Panc1 (cell line): ENCODE results near the gene SHISA9. TPM values are rescaled to one million over a fixed set of nuclear protein-coding genes. Genes with fewer than 3 reads are reported as not detected.

Experiments
- ATAC-seq: fragments of 200-7000 bp; cut with Tn5 transposase; 2 replicates; pipeline ENCODE4 v1.9.1; 2020; ENCODE audit warnings: mild to moderate bottlenecking, moderate library complexity
- BruUV-seq: library from RNA; stranded (reverse); fragments of 400-500 nt; replicated peaks from 2 replicates; lab custom pipeline; 2021; lab: Mats Ljungman, UMichigan
- CTCF ChIA-PET: fragments of 300-600 bp; sonication (Branson Sonifier 250); formaldehyde crosslinking; loops from one replicate; lab custom pipeline; 2022; ENCODE audit warnings: antibody characterized with exemption; lab: Charles Lee
- POLR2A ChIA-PET: fragments of 300-600 bp; sonication (Branson Sonifier 250); formaldehyde crosslinking; loops from one replicate; lab custom pipeline; 2022; ENCODE audit warnings: antibody characterized with exemption; lab: Charles Lee
- DNase-seq: peaks from one replicate; pipeline ENCODE4 v3.0.0-alpha.2; 2010; ENCODE audit warnings: low read depth, low spot score
- H3K27ac ChIP-seq: 2 replicates; pipeline ENCODE4 v1.5.1; 2011; ENCODE audit warnings: mild to moderate bottlenecking, low read length, inconsistent platforms
- H3K27me3 ChIP-seq: fragments of 200-500 bp; sonication (Bioruptor generic); 2 replicates; pipeline ENCODE4 v1.6.0; 2014; ENCODE audit warnings: low read length, inconsistent platforms; ENCODE audit not compliant: control insufficient read depth, insufficient read depth
- H3K36me3 ChIP-seq: fragments of 200-500 bp; sonication (Bioruptor generic); 2 replicates; pipeline ENCODE4 v1.5.1; 2014; ENCODE audit warnings: inconsistent platforms, mild to moderate bottlenecking, low read length, moderate library complexity; ENCODE audit not compliant: control insufficient read depth, insufficient read depth
- H3K4me1 ChIP-seq: 2 replicates; pipeline ENCODE4 v1.5.1; 2011; ENCODE audit warnings: inconsistent platforms, mild to moderate bottlenecking, low read length, moderate library complexity; ENCODE audit not compliant: control insufficient read depth, insufficient read depth
- H3K4me3 ChIP-seq, 2 experiments: 2 replicates each; pipeline ENCODE4 v1.5.1; 2011 to 2012; ENCODE audit warnings: low read depth in 2 of 2, low read length in 2 of 2, mild to moderate bottlenecking in 2 of 2, inconsistent platforms in 1 of 2, moderate library complexity in 1 of 2
- H3K9me3 ChIP-seq: fragments of 200-500 bp; sonication (Bioruptor generic); 2 replicates; pipeline ENCODE4 v1.5.1; 2014; ENCODE audit warnings: low read depth, mild to moderate bottlenecking, inconsistent platforms, low read length, moderate library complexity; ENCODE audit not compliant: control insufficient read depth, insufficient read depth
- POLR2AphosphoS5 ChIP-seq: IDR thresholded peaks from 2 replicates; pipeline ENCODE4 v1.6.1; 2012; ENCODE audit warnings: mild to moderate bottlenecking, low read depth, low read length, moderate library complexity
- SIN3A ChIP-seq: IDR thresholded peaks from 2 replicates; pipeline ENCODE4 v1.6.1; 2012; ENCODE audit warnings: low read depth, mild to moderate bottlenecking, low read length, moderate library complexity, borderline replicate concordance; ENCODE audit not compliant: insufficient read depth
- TCF7L2 ChIP-seq: IDR thresholded peaks from 2 replicates; pipeline ENCODE4 v1.6.1; 2011; ENCODE audit warnings: mild to moderate bottlenecking, low read depth, low read length, inconsistent platforms
- in situ Hi-C: cut with HindIII; loops from 2 replicates; pipeline ENCODE4 v1.10.0; 2016; ENCODE audit warnings: low sequenced_read_pairs, low pct_unique_long_range_greater_than_20kb
- intact Hi-C: fragments of 100-400 bp; cut with micrococcal nuclease; formaldehyde crosslinking; loops from one replicate; pipeline ENCODE4 v1.10.0; 2022; ENCODE audit not compliant: unreplicated experiment
- total RNA-seq: library from RNA; stranded (reverse); gene quantifications from one replicate; pipeline ENCODE4 v1.2.1, GENCODE V29; 2021; ENCODE audit not compliant: unreplicated experiment
- TF ChIP-seq, protein P1 (sequence below), 2 experiments: IDR thresholded peaks; 2 replicates each; pipeline ENCODE4 v1.6.1; 2011 to 2012; ENCODE audit warnings: low read depth in 2 of 2, control low read depth in 1 of 2, low read length in 1 of 2, mild to moderate bottlenecking in 1 of 2, moderate library complexity in 1 of 2; ENCODE audit not compliant: insufficient read depth in 1 of 2
- TF ChIP-seq, protein P2 (sequence below): fragments of 450-650 bp; IDR thresholded peaks from 2 replicates; pipeline ENCODE4 v1.5.1; 2017; ENCODE audit warnings: mild to moderate bottlenecking

SHISA9 gene
- total RNA-seq, 1 experiment from 2014 or later = 0.10 TPM

DNA sequence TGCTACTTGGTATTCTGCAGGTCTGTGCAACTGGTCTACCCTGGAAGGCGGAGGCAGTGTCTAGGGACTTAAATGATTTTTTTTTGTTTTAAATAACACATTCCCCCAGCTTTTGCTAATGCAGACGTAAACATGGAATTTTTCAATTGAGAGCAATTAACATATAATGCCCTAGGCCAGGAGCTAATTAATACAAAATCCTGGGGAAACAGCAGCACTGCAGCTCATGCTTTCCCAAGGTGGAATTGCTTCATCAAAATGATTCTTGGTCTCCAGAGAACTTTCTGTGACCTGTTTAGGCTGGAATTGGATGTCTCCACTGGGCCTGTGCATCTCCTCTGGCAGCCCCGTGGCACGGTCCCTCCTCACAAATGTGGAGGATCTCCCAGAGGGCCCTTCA is 50.6 kb downstream of the SHISA9 start:
- intact Hi-C loops (no loop called here), in situ Hi-C loops (no loop called here)
- Histone ChIP-seq H3K4me3 (no peak overlapping the region), H3K27me3 (no peaks in the 10 kb centered on the region), H3K4me1 (no peaks in the 10 kb centered on the region), H3K27ac (no peak overlapping the region), H3K9me3 (no peaks in the 10 kb centered on the region), H3K36me3 (no peaks in the 10 kb centered on the region)
- ATAC-seq = no peak
- DNase-seq = no peak
- TF ChIP-seq, protein P1, sequence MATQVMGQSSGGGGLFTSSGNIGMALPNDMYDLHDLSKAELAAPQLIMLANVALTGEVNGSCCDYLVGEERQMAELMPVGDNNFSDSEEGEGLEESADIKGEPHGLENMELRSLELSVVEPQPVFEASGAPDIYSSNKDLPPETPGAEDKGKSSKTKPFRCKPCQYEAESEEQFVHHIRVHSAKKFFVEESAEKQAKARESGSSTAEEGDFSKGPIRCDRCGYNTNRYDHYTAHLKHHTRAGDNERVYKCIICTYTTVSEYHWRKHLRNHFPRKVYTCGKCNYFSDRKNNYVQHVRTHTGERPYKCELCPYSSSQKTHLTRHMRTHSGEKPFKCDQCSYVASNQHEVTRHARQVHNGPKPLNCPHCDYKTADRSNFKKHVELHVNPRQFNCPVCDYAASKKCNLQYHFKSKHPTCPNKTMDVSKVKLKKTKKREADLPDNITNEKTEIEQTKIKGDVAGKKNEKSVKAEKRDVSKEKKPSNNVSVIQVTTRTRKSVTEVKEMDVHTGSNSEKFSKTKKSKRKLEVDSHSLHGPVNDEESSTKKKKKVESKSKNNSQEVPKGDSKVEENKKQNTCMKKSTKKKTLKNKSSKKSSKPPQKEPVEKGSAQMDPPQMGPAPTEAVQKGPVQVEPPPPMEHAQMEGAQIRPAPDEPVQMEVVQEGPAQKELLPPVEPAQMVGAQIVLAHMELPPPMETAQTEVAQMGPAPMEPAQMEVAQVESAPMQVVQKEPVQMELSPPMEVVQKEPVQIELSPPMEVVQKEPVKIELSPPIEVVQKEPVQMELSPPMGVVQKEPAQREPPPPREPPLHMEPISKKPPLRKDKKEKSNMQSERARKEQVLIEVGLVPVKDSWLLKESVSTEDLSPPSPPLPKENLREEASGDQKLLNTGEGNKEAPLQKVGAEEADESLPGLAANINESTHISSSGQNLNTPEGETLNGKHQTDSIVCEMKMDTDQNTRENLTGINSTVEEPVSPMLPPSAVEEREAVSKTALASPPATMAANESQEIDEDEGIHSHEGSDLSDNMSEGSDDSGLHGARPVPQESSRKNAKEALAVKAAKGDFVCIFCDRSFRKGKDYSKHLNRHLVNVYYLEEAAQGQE (IDR thresholded peaks at IDR 0.05; ENCODE audit: insufficient read depth in 1 of 2, low read depth in 2 of 2, low read length in 1 of 2) = no peak
- TF ChIP-seq, protein P2, sequence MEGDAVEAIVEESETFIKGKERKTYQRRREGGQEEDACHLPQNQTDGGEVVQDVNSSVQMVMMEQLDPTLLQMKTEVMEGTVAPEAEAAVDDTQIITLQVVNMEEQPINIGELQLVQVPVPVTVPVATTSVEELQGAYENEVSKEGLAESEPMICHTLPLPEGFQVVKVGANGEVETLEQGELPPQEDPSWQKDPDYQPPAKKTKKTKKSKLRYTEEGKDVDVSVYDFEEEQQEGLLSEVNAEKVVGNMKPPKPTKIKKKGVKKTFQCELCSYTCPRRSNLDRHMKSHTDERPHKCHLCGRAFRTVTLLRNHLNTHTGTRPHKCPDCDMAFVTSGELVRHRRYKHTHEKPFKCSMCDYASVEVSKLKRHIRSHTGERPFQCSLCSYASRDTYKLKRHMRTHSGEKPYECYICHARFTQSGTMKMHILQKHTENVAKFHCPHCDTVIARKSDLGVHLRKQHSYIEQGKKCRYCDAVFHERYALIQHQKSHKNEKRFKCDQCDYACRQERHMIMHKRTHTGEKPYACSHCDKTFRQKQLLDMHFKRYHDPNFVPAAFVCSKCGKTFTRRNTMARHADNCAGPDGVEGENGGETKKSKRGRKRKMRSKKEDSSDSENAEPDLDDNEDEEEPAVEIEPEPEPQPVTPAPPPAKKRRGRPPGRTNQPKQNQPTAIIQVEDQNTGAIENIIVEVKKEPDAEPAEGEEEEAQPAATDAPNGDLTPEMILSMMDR = no peak
- no peak for TF ChIP-seq POLR2AphosphoS5
- no peak for TF ChIP-seq SIN3A
- no peak for TF ChIP-seq TCF7L2
- BruUV-seq = no TSS peak
- ChIA-PET POLR2A (no interaction called here), CTCF (no interaction called here)

DNA sequence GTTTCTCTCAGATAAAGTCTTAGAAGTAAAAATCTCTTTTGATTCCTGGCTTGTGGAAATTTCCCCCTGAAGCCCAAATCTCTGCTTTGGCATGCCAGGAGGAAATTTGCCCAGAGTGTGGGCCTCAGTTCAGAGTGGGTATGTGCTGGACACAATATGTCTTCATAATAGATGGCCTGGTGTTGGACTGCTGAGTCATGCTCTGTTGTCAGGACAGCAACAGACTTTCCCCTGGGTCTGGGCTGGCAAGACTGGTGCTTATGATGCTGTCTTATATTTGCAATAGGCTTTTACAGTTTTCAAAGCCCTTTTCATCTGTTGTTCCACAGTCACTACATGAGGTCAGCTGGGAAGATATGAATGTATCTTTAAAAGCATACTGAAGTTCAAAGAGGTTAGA is 57.0 kb downstream of the SHISA9 start:
- ATAC-seq (no peak), DNase-seq (no peak)
- ChIA-PET POLR2A (no interaction called here), CTCF (no interaction called here)
- intact Hi-C loops (no loop called here), in situ Hi-C loops (no loop called here)
- H3K36me3 ChIP-seq = no peaks in the 10 kb centered on the region
- H3K4me3 ChIP-seq = no peak overlapping the region
- no TSS peak for BruUV-seq
- H3K9me3 ChIP-seq = no peaks in the 10 kb centered on the region
- H3K27me3 ChIP-seq = no peaks in the 10 kb centered on the region
- no peak overlapping the region for H3K27ac ChIP-seq
- TF ChIP-seq, protein P2 = no peak
- TF ChIP-seq TCF7L2 = no peak
- no peak for TF ChIP-seq POLR2AphosphoS5
- TF ChIP-seq, protein P1 (IDR thresholded peaks at IDR 0.05; ENCODE audit: insufficient read depth in 1 of 2, low read depth in 2 of 2, low read length in 1 of 2) = no peak
- no peak for TF ChIP-seq SIN3A
- no peaks in the 10 kb centered on the region for H3K4me1 ChIP-seq
